Measurements from ENCODE around the gene STK26. TPM values are rescaled to one million over a fixed set of nuclear protein-coding genes. Genes with fewer than 3 reads are reported as not detected.
"Not testable (repeated sequence)": the region's sequence is repeated elsewhere in the genome, so short reads cannot be mapped to it uniquely, and the experiment has no call there.

Gene STK26
- total RNA-seq, 6 experiments from 2014 or later: 2.7 to 4.0 (median 3.4) TPM

GRCh38 chrX:132046533-132046932 lies 23.4 kb downstream of the STK26 start:
- no peak for ATAC-seq
- DNase-seq: no peak
- H3K4me3 ChIP-seq: no peak overlapping the region
- TF ChIP-seq CTCF (IDR thresholded peaks at IDR 0.05) (no peak), POLR2A (IDR thresholded peaks at IDR 0.05) (no peak)
- no peaks in the 10 kb centered on the region for H3K36me3 ChIP-seq
- WGBS (ENCODE audit: insufficient coverage, low coverage, low lambda C conversion rate, missing lambda C conversion rate): 23% methylated on average over 2 of the region's 2 CpGs
- H3K27ac ChIP-seq: no peak overlapping the region
- H3K4me1 ChIP-seq: no peaks in the 10 kb centered on the region
- intact Hi-C loops (cut with DNase I): no loop called here
- no peaks in the 10 kb centered on the region for H3K9me3 ChIP-seq
- no peaks in the 10 kb centered on the region for H3K27me3 ChIP-seq

GRCh38 chrX:132051778-132052177 lies 28.7 kb downstream of the STK26 start:
- H3K9me3 ChIP-seq, H3K27ac ChIP-seq, ATAC-seq, H3K36me3 ChIP-seq, H3K4me3 ChIP-seq, H3K27me3 ChIP-seq, DNase-seq, H3K4me1 ChIP-seq: not testable (repeated sequence)
- intact Hi-C loops (cut with DNase I): loop anchor here in 1 of 2 donors (10.0 kb wide), 1 partner anchor 207 kb away; no protein-coding TSS in a partner anchor

- no peaks in the 10 kb centered on the region for H3K4me1 ChIP-seq
- DNase-seq (no peak), ATAC-seq (no peak)
- peaks cover 0 to 4% of the 10 kb centered on the region in 2 donors for H3K27me3 ChIP-seq
- no peaks in the 10 kb centered on the region for H3K36me3 ChIP-seq
- H3K9me3 ChIP-seq: no peaks in the 10 kb centered on the region
- H3K27ac ChIP-seq: no peak overlapping the region
- no peak for TF ChIP-seq CTCF (IDR thresholded peaks at IDR 0.05)
- TF ChIP-seq POLR2A (IDR thresholded peaks at IDR 0.05): no peak
- intact Hi-C loops (cut with DNase I): loop anchor here in 1 of 2 donors (10.0 kb wide), 1 partner anchor 213 kb away; no protein-coding TSS in a partner anchor
- H3K4me3 ChIP-seq: no peak overlapping the region
- 83% methylated on average over 4 of the region's 4 CpGs for WGBS (ENCODE audit: insufficient coverage, low coverage, low lambda C conversion rate, missing lambda C conversion rate)
These were observed 34.9 kb downstream of the STK26 start for GRCh38 chrX:132058050-132058449.

GRCh38 chrX:132058975-132059374 lies 35.9 kb downstream of the STK26 start:
- Histone ChIP-seq H3K27me3 (peaks cover 0 to 4% of the 10 kb centered on the region in 2 donors), H3K27ac (no peak overlapping the region), H3K9me3 (no peaks in the 10 kb centered on the region), H3K4me1 (no peaks in the 10 kb centered on the region), H3K36me3 (no peaks in the 10 kb centered on the region), H3K4me3 (no peak overlapping the region)
- ATAC-seq: no peak
- no peak for TF ChIP-seq CTCF (IDR thresholded peaks at IDR 0.05)
- no peak for TF ChIP-seq POLR2A (IDR thresholded peaks at IDR 0.05)
- DNase-seq: no peak
- intact Hi-C loops (cut with DNase I): loop anchor here in 1 of 2 donors (10.0 kb wide), 1 partner anchor 214 kb away; no protein-coding TSS in a partner anchor
- 26% methylated on average over 2 of the region's 2 CpGs for WGBS (ENCODE audit: insufficient coverage, low coverage, low lambda C conversion rate, missing lambda C conversion rate)

- H3K36me3 ChIP-seq: no peaks in the 10 kb centered on the region
- H3K27me3 ChIP-seq: peaks cover 0 to 4% of the 10 kb centered on the region in 2 donors
- no peak overlapping the region for H3K27ac ChIP-seq
- no peak for ATAC-seq
- H3K4me1 ChIP-seq: no peaks in the 10 kb centered on the region
- DNase-seq: no peak
- H3K4me3 ChIP-seq: no peak overlapping the region
- 43% methylated on average over 2 of the region's 2 CpGs for WGBS (ENCODE audit: insufficient coverage, low coverage, low lambda C conversion rate, missing lambda C conversion rate)
- no peaks in the 10 kb centered on the region for H3K9me3 ChIP-seq
- TF ChIP-seq POLR2A (IDR thresholded peaks at IDR 0.05): no peak
- no peak for TF ChIP-seq CTCF (IDR thresholded peaks at IDR 0.05)
- intact Hi-C loops (cut with DNase I): loop anchor here in 1 of 2 donors (10.0 kb wide), 1 partner anchor 215 kb away; no protein-coding TSS in a partner anchor
These were observed 37.0 kb downstream of the STK26 start for GRCh38 chrX:132059973-132060540.

Data from right lobe of liver (tissue), 6 donors.